Stimulated activated CD8-positive, alpha-beta memory T cell treated with anti-CD3 and anti-CD28 coated beads, Interleukin-2, amount 100 ng/mL, for 48 hours (primary cell): ENCODE results near the gene PTPN1.
A peak's percentile ranks its signal among the peaks of the same experiment; 100 is the strongest.

Experiments used
- DNase-seq, 2 donors: peaks; one replicate each; pipeline ENCODE4 v3.0.0-alpha.2; 2020; ENCODE audit warnings: low read depth in 2 of 2

Gene PTPN1

DNA sequence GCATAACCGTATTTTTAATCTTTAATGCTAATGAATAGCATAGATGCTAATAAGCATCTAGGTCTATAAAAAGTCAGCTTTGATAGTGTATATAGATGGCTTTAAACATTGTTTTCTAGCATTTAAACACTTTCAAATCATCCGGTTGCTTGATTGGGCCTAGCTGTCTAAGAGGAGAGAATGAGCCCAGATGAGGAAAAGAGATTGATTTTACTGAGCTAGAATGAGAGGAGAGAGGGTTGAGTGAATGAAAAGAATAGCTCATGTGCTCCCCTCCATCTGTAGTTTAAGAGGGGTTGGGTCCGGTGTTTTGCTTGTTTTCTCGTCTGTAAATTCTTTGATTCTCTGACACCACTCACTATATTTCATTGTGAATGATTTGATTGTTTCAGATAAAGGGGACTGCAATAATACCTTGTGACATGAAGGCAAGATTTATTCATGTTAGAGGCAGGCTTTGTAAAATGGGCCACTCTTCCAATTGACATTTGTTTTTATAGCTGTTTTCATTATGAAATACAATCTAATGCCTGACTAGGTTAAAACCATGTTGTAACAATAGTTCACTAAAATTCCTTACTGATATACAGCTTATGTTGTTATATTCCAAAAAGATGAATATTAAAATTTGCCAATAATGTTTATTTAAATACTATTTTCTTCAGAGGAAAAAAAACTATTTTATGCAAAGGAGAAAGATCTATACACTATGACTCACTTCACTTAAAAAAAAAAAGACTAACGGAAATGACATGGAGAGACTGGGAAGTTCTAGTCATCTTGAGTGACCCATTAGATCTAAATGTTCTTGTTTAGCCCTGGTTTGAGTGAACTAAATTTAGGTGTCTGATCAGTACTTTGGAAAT is 3.2 kb downstream of the PTPN1 start:
- no peak for DNase-seq

DNA sequence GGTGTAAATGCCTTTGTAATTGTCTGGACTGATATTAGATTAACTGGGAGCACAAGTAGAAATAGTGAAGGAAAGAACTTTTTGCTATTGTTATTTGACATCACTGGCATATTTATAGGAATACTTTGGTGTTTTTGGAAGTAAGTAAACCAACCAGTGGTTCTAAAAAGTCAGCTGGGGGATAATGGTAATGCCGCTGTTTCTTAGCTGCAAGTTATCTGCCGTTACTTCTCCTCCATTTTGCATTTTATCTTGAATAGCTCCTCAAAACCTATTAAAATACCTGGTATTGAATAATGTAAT is 3.8 kb downstream of the PTPN1 start:
- DNase-seq: no peak

DNA sequence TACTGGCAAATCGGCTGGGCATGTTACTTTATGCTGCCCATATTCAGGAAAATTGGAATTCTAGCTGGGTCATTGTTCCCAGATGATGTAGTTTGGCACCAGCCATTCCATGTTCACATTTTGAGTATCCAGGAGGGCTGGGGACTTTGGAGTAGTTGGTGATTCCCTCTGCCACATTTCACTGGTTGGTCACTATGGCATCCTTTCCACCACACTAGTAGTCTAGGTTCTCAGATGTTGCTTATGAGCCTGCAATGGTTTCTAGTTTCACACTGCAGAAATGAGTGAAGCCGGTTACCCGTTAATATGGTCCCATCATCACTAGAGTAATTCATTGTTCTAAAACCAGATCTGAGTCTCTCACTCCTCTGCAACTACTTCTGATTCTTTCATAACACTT is 4.6 kb downstream of the PTPN1 start:
- DNase-seq: no peak

DNA sequence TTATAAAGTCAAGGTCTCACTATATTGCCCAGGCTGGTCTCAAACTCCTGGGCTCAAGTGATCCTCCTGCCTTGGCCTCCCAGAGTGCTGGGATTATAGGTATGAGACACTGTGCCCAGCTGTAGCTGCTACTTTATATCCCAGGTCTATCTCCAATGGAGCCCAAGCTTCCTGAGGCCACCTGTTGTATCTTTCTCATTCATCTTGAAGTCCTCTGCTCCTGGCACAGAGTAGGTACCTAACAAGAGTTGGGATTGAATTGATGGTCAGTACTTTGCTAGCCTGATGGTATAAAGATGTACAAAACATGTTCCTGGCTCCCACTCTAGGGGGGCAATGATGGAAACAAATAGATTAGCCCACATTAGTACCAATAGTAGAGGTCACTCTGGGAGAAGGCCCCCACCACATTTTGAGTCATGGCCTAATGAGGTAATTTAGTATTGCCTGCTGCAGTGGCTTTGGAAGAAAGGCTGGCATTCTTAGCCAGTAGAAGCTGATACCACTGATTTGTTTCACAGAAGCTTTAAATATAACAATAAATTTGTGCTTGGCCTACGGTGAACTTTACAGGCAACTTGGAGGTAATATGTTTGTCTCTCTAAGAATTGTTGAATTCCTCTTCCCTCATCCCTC is 5.4 kb downstream of the PTPN1 start:
- DNase-seq: no peak

DNA sequence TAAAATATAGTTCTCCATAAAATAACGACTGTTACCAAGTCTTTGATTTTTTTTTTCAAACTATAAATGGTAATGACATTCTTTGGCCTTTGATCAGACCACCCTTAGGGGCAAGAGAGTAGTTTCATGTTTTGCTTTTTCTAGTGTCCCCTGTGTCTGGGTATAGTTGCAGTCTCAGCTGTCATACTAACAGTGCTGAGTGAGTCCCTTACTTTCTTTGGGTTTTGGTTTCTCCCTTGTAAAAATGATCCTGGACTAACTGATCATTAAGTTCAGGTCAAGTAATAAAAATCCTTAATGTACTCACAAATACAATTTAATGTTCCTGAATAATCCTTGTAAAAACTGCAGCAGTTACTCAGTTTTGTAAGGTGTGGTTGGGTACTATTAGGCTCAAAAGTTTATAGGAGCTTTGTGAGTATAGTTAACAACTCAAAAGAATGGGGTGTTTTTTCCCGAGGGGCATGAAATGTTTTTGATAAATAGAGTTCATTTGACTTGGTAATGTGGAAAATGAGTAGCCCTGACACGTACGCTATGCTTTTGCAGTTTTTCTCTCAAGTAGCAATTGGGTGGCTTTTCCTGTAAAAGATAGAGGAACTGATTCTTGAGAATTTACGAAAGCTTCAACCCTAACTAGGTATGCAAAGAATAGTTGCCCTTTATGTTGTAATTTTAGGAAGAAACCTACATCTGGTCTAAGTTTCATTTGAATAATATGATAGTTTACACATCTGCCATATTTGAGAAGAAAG is 6.2 kb downstream of the PTPN1 start:
- DNase-seq: no peak

DNA sequence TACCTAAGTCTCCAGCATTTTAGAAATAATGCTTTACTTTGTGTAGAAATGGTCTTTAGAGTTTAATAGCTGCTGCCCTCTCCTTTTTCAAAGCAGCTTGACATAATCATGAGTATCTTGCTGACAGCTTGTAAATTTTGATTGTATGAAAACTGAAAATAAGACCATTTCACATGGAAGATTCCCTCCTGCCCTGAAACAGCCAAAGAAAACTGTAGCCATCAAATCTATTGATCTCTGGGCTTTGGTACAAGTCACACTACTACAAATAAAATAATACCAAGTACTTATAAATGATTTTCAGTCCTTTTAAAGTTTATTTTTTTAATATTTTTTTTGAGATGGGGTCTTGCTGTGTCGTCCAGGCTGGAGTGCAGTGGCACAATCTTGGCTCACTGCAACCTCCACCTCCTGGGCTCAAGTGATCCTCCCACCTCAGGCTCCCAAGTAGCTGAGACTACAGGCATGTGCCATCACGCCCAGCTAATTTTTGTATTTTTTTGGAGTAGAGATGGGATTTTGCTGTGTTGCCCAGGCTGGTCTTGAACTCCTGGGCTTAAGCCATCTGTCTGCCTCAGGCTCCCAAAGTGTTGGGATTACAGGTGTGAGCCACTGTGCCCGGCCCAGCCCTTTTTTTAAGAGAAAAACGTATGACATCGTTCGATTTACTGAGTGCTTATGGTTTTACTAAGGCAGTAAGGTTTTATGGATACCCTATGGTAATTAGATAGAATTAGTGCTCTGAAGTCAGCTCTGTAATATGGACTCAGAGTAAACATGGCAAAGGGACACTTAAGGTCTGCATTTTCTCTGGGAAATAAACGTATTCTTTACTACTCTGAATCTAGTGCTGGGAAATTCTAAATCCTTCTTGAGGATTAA is 7.0 kb downstream of the PTPN1 start:
- no peak for DNase-seq

DNA sequence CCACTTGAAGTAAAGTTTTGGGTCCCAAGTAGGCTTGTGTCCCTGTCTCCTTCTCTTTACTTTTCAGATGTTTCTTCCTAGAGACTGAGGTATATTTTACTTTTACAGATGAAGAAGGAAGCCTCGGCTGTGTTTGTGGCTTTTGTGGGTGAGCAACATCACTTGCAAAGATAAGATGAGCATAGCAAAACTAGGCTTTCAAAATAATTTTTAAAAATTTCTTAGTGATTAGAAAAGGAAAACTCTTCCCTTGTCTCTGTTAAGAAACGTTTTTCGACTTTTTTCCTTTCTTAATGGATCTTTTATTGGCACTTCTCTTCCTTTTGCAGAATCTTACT is 7.6 kb downstream of the PTPN1 start:
- no peak for DNase-seq

DNA sequence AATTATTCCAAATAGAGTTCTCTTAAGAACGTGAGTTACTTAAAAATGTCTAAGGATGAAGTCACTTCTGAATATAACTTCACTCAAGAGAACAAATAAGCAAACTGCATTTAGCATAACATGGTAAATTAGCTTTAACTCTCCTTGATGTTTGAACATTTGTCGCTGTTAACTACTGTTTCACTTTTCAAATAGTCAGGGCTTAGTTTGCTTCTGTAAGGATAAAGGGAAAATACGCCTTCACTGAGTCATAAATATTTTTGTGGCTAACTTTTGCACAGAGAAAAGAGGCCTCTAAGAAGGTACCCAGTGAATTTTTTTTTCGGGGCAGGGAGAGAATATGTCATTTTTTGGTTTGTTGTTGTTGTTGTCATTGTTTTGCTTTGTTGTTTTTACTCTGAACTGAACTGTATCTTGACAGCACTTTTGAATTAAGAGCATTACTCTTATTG is 8.1 kb downstream of the PTPN1 start:
- DNase-seq: no peak

DNA sequence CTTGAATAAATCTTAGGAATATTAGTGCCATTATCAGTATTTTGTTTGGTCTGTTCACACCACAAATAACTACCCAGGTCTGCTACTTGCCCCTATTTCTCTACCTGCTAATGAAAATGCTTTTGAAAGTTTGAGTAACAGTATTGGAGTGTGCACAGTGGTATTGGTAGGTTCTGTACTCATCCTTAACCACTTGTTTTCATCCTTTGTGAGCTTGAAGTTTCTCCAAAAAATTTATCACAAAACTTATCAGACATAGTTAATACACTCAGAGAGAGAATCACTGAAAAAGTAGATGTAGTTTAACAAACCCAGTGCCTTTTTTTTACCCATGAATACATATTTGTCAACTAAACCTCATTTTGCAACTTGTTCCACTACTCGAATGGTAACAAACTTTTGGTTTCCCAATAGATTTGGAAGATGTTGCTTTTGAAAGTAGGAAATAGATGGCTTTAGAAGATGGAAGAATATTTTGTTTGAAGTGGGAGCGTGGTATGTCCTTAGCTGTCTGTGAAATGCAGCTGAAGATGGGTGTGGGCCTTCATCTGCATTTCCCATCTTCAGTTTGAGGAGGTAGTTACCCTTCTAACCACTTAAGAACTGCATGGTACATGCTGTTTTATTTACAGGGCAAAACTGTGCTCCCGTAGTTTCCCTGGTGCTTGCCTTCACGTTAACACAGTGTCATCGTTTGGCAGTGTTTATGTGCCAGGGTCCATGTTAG is 9.0 kb downstream of the PTPN1 start:
- no peak for DNase-seq

DNA sequence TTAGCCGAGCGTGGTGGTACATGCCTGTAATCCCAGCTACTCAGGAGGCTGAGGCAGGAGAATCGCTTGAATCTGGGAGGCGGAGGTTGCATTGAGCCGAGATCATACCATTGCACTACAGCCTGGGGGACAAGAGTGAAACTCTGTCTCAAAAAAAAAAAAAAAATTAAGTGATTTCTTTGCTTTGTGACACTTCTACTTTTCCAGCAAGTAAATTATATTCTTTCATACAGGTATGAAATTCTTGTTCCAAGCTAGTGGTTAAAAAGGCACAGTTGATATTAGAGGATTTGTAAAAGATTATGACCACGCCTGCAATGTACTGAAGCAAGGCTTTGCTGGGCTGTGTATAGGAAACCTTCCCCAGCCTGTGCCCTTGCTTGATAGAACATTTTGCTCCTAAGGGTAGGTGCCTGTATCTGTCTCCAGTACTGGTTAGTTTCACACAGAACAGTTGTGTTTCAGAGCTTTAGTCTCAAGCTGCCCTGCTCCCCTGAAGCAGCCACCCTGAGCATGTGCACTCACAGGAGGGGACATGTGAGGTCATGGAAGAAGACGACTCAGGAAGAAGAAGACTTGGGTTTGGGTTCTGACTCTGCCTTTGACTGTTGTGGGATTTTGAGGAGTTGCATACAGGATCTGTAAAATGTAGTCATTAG is 10.2 kb downstream of the PTPN1 start:
- DNase-seq: peak in 1 of 2 donors; percentile 44

DNA sequence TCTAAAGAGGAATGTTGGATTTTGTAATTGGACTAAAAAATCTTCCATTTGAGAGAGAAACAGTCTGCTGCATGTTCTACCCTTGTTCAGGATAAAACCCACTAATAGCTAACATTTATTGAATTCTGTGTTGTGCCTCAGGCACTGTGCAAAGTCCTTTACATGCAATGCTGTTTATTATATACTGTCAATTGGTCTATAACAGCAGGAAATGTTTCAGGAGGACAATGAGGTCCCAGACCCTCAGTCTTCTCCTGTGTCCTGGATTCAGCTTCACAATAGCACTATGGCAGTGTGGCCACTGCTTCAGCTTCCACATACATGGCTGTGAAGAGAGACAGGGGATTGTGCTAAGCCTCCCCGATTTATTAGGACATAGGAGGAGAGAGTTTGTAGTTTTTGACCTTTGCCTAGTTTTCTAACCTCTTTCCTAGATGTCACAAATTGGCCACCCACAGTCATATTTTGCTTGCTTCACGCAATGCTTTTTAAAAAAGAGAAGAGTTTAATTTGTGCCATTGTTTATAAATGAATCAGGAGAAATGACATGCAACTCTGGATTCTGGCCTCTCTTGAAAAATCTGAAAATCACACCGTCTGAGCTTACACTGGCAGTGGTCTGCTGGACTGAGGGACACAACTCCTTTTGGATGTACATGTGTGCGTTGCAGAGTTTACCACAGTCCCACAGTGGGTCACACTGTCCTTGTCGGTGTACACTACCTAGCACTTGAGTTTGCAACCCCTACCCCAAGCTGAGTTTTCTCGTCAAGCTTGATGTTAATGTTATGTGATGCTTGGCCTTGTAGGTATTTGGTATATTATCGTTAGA is 11.3 kb downstream of the PTPN1 start:
- no peak for DNase-seq

DNA sequence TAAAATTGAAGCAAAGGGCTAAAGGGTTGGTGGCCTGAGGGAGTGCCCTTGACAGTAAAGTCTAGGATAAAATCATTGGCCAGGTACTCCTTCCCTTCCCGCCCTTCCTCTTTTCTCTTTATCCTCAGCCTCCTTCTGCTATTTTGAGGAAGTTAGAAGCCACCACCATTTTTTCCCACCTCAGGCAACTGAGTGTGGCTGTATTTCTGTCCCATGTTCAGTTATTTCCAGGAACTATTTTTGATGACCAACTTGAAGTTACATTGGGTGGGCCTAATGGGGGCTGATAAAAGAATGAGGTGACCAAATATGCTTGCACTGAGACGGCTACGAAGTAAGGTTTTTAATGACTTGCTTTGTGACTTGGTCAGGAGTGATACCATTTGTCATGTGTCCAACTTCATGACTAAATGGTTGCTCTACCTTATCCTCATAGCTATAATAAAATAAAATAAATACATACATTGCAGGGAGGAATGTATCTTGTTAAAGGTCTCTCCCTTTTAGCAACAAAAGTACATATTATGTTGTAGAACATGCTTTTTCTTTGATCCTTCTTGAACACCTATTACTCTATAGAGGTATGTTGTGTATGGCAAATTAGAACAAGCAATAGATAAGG is 12.0 kb downstream of the PTPN1 start:
- no peak for DNase-seq

DNA sequence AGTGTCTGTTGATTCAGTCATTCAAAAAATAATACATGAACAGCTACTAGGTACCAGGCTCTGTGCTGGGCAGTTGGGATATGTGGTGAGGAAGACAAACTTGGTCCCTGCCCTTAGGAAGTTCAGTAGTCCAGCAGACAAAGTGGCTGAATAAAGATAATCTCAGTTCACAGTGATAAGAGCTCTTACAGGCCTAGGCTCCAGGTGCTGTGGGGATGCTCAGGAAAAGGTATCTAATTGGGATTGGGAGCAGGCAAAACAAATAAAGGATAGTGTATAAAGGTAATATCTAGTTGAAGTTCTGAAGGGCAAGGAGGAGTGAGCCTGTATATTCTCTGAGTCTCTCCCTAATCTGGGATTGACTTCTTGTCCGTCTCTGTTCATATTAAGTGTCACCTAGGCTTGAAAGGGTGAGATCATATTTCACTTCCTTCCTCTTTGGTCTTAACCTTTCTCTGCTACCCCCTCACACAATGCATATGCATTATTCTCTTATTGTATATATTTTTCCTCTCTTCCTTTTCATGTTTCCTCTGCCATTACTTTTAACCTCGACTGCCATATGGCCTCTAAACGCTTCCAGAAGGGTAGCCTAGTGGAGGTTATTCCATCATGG is 13.5 kb downstream of the PTPN1 start:
- DNase-seq: no peak

DNA sequence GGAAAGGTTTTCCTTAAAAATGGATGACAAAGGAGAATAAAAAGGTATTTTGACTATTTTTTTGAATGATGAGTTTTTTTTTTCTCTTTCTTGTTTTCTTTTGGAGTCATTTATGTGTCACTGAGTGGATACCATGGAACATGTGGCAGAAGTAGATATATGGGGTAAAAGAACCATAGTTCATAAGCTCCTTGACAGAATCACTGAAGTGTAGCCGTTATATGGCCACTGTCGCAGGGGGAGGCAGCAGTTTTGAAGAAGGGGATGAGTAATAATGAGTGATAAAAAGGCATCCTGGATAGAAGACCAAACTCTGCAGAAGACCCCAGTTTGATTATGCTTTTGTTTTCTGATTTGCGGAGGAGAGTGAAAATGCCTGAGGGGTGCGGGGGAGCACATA is 15.5 kb downstream of the PTPN1 start:
- no peak for DNase-seq

DNA sequence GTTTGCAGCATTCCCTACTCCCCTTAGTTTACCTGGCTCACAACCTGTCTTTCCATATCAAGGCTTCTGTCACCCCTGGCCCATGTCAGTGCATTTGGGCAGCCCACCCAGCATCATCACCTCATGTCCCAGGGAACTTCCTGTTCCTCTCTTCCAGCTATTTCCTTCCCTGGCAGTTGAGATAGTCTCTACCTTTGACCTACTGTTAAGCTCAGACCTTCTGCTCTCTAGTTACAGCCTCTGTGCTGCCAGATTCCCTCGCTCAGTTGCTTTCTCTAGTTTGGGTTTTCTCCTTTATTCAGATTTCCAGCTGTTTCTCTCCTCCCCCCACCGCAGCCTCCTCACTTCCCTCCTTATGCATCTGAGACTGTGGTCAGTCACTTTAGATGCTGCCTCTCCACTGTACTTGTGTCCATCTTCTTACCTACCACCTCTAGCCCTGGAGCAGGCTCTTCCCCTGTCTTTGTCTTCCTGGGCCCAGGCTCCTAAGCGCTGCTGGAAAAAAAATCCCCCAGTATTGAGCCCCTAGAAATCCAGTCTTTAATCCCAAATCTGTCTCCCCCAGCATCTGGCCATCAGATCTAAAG is 16.3 kb downstream of the PTPN1 start:
- no peak for DNase-seq

DNA sequence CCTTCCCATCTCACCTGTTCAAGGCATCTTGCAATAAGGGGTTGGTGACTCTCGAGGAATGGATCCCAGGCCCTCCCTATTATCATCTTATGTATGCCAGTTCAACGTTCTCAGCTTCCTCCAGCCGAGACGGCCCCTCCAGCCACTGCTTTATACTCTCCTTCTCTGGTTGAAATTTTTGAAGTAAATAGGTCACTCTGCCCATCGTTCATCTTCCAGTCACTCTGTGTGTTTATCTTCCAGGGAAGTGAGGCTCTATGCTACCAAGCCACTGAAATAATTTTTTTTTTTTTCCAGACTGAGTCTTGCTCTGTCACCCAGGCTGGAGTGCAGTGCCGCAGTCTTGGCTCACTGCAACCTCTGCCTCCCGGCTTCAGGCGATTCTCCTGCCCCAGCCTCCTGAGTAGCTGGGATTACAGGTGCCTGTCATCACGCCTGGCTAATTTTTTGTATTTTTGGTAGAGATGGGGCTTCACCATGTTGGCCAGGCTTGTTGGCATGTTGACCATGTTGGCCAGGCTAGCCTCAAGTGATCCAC is 17.0 kb downstream of the PTPN1 start:
- no peak for DNase-seq

DNA sequence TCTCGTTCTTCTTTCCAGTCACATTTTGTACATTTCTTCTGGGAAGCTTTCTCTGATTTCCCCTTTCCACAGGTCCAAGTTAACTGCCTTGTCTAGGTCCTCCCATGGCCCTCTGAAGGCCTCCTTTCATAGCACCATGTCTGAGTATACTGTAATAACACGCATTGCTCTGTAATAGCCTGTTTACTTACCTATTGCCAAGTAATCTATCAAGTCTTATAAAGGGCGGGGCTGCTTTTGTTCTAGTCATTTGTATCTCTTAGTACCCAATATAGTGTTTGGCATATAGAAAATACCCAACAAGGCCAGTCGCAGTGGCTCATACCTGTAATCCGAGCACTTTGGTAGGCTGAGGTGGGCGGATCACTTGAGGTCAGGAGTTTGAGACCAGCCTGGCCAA is 17.9 kb downstream of the PTPN1 start:
- DNase-seq: no peak

DNA sequence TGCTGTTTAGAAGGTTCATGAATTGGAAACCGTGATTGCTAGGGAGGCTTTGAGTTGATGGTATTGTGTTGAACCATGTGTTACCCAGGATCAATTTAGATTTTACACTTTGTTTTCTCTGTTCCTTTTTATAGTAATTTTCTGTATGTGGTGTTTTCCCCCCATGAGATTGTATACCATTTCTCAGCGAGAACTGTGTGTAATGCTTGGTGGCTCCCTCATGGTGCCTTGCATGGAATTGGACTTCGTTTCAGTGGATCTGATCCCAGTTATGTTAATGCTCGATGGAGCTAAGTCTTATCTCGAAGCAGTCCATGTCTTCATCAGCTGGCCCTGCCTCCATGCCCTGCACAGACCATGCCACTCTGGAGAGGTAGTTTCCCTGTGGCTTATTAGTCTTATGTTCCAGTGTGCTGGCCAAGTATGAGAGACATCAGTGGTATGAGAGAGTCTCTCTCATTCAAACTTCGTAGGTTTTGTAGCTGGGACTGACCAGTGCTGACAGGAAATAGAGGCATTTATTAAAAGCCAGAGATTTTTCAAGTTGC is 18.7 kb downstream of the PTPN1 start:
- no peak for DNase-seq
